Activated CD4-positive, alpha-beta T cell treated with anti-CD3 and anti-CD28 coated beads, Interleukin-2, amount 50 U/mL, for 24 hours (primary cell): Measurements from ENCODE around the gene SHC3.

Experiments used
- DNase-seq, 2 donors: peaks; one replicate each; pipeline ENCODE4 v3.0.0-alpha.2; 2020; ENCODE audit warnings: low read depth in 1 of 2, low spot score in 1 of 2

The SHC3 gene

DNA sequence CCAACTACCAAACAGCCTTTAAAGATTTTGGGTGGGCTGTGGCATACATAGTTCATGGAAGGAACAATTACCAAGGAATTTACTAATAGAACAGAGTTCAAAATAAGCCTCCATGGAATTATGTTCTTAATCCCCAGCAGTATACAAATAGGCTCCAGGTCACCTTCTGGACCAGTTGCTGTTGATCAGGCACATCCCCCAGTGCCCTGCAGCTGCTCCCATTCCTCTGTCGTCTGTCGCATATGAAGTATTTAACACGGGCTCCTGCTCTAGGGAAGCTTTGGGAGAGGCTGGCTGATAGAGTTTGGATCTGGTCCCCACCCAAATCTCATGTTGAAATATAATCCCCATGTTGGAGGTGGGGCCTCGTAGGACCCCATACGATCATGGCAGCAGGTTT lies 17.8 kb downstream of the SHC3 start:
- DNase-seq, result no peak

DNA sequence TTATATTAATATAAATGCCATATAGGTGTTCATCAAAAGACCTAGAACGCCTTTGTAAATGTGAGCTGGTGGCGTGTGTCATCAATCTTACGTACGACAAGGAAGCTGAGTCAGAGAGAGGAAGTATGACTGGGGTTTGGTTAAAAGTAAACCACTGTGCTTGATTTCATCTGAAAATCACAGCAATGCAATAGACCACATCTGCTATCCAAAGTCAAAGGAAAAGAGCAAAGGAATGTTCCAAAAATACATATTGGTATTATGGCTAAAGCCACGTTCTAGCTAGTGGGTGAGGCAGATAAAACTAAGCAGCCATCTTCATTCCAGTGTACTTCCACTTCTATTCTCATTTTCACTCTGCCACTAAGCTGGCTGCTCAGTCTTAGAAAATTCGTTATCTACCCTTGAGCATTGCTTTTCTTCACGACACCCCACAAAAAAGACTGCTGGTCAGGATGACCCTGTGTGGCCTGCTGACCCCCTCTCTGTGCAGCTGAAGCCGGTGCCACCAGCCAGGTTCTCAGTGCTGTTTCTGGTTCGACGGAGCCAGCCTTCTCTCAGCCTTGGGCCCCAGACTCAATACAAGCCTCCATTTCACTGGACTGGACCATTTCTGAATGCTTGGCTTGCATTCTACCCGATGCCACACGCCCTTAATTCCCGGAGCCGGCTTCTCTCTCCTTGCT lies 23.8 kb downstream of the SHC3 start:
- peak in 1 of 2 donors; percentile 31 for DNase-seq

DNA sequence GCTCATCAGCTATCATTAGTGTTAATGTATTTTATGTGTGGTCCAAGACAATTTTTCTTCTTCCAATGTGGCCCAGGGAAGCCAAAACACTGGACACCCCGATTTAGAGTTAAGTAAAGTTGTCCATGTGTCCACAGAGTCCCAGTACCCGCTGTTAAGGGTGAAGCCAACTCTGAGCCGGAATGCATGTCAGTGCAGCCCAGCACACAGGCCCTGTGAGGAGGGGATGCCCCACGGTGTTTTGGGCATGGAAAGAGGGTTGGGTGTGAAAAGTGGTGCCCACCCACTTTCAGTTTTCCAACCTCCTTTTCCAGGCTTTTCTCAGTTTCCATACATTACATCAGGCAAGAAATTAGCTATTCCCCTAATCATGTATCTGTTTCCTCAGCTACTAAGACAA lies 24.4 kb downstream of the SHC3 start:
- DNase-seq, result no peak

DNA sequence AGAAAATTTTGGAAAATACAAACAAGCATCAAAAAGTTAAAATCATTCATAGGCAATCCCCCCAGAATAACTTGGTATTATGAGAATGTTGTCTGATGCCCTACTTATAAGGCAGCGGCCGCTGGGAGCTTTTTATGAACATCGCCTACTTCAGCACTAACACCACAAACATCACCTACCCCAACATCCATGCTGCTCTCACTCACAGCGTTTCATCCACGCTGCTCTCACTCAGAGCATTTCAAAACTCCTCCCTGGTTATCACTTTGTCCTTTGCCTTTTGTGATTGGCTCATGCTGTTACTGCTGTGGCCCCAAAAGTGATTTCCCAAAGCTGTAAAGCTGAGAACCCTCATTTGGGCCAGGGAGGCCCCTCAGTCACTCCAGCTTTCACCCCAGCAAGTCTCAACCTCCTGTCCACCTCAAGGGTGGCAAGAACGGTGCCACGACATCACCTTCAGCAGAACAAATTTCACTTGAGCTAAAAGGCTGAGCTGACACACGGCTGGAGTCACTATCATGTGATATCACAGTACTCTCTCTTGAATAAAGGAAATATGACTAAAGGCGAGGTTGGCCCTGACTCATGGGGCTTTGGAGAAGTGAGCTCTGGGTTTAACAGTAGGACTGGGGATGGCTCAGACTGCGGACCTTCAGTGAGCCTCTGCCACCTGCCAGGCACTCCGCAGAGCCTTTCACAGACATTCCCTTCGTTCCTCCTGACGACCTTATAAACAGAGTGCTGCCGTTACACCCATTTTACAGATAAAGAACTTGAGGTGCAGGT lies 25.2 kb downstream of the SHC3 start:
- peak in 1 of 2 donors; percentile 11 for DNase-seq

DNA sequence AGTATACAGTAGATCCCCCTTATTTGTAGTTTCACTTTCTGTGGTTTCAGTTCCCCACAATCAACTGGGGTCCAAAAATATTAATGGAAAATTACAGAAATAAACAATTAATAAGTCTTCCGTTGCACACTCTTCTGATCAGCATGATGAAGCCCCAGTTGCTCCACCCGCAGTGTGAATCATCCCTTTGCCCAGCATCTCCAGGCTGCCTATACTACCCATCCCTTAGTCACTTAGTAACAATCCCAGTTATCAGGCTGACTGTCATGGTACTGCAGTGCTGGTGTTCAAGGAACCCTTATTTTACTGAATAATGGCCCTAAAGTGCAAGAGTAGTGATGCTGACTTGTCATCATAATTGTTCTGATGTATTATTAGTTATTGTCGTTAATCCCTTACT lies 28.9 kb downstream of the SHC3 start:
- no peak for DNase-seq

DNA sequence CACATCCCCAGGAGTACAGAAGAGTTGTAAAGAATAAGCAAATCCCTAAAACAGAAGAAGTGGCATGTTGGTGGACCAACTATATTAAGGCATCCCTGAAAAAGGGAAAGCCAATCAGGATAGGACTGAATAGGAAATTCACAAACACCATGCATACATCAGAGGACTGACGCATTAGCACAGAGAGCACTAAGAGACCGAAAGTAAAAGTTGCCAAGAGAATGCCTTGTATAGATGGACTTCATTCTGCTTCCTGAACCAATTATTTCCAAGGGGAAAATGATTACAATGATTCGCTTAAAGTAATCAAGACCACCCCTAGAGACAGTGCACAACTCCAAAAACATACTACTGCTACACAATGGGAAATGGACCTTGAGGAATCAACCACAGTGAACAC lies 33.5 kb downstream of the SHC3 start:
- DNase-seq, result no peak

DNA sequence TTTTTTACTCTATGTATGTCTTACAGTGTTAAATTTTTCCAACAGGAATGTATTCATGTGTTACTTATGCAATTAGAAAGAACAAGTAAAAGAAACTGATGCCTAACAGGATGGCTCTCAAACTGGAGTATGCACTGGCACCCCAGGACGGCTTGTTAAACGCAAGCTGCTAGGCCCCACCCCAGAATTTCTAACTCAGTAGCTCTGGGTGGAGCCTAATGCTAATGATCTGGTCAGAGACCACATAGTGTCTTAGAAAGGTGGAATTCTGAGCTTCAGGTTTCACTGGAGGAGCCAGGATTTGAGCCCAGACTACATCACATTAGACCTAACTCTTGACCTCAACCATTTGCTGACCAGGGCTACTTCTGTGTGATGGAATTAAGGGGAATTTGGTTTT lies 34.4 kb downstream of the SHC3 start:
- DNase-seq, result no peak

DNA sequence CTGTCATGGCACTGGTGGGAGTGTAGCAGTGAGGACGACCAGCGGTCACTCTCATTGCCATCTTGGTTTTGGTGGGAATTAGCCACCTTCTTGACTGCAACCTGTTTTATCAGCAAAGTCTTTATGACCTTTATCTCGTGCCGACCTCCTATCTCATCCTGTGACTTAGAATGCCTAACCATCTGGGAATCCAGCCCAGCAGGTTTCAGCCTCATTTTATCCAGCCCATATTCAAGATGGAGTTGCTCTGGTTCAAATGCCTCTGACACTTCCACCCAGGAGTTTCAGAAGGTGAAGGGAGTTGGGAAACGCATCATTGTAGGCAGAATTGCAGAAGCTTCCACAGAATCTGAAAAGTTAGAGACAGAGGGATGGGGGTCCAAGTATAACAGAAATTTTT lies 35.4 kb downstream of the SHC3 start:
- no peak for DNase-seq

DNA sequence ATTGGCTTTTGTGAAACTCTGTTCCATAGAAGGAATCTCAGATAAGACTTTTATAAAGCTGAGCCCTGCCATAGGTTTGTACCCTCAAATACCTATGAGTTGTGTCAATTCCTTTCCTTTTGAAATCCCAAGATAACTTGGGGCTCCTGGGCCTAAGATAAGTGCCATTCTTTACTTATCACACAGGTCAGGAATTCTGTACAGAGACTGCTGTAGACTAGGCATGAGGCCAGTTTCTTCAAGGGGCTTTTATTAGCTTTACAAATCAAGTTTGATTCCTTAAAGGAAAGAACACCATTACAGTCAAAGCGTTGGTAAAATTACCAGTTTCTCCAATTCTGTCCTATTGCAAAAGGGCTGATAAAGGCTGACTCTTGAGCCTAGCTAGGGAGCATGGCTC lies 39.2 kb downstream of the SHC3 start:
- DNase-seq, result no peak

DNA sequence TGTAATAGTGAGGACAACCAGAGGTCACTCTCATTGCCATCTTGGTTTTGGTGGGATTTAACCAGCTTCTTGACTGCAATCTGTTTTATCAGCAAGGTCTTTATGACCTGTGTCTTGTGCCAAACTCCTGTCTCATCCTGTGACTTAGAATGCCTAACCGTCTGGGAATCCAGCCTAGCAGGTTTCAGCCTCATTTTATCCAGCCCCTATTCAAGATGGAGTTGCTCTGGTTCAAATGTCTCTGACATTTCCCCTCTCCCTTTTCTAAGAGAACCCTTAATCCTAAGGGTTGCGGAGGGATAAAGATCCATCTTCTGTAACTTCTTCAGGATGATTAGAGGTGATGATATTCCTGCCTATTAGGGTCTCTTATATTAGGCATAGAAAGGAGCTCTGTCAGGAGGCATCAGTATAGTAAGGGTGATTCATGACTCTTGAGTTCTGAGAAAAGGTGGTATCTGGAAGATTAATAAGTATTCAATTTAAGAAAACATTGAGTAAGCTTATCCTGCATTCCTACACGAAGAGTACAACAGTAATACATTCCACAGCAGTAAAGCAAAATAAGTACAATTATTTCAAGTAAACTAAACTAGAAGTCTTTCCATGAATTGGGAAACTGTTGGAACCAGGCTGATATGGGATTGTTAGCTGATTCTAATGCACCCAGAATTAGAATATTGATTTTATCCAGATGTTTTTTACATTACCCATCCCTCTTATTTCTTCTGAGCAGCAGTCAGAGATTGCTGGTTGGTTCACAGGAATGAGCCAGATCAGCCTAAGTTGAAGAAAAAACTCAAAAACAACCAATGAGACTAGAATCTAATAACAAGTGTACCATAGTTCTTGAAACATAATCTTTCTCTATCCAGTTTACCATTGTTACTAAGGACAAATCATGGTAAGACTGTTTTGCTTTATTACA lies 39.9 kb downstream of the SHC3 start:
- DNase-seq, result no peak

DNA sequence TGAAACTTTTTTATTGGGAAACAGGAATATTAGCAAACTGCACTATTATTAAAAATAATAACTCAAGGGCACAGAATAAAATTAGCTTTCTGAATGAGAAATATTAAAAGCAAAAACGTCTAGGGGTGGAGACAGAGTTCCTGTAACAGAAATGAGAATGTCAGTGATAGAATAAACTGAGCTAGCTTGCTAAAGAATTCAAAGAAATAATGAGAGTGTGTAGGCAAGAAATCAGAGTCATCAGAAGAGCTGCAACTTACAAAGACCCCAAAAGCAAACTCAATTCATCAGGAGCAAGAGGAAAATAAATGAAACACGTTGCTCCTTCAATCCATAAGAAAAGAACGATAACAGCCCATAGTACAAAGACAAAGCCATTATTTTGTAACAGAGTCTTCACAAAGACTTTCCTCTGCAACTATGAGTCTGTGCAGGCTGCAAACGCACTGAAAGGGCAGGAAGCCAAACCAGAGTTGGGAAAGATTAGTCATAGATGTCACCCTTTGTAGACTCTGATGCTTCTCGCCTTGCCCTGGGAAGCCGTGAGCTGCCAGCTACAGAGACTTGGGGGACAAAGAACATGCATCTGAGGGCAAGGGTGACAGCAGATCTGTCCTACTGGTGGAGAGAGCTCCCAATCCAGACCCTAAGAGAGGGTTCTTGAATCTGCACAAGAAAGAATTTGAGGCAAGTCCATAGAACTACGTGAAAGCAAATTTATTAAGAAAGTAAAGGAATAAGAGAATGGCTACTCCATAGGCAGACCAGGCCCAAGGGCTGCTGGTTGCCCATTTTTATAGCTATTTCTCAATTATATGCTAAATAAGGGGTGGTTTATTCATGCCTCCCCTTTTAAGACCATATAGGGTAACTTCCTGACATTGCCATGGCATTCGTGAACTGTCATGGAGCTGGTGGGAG lies 40.8 kb downstream of the SHC3 start:
- peak in 1 of 2 donors; percentile 6 for DNase-seq

DNA sequence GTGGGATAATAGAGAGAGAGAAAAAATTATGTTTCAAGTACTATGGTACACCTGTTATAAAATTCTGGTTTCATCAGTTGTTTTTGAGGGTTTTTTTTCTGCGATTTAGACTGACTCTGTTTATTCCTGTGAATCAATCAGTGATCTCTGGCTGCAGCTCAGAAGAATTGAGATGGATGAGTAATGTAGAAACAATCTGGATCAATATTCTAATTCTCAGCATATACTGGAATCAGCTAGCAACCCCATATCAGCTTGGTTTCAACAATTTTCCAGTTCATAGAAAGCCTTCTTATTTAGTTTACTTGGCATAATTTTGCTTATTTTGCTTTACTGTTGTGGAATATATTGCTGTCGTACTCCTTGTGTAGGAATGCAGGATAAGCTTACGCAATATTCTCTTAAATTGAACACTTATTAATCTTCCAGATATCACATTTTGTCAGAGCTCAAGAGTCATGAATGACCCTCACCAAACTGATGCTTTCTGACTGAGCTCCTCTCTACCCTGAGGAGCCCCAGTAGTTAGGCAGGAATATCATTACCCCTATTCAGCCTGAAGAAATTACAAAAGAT lies 42.9 kb downstream of the SHC3 start:
- no peak for DNase-seq

DNA sequence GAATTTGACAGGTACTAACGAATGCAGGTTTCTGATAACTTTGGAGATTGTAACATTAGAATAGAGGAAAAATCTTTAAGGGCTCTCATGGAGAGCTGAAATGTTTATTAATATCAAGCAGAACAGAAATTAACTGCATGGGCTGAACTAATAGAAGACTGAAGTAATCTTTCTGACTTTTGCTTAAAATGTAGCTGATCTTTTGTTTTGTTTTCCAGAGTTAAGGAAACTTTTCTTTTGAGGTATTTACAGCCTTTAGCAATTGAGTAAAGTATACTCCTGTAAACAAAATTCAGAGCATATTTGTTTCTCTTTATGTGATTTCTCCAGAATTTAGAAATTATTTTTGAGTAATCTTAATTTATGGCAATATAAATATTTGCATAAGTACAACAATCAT lies 43.9 kb downstream of the SHC3 start:
- no peak for DNase-seq

DNA sequence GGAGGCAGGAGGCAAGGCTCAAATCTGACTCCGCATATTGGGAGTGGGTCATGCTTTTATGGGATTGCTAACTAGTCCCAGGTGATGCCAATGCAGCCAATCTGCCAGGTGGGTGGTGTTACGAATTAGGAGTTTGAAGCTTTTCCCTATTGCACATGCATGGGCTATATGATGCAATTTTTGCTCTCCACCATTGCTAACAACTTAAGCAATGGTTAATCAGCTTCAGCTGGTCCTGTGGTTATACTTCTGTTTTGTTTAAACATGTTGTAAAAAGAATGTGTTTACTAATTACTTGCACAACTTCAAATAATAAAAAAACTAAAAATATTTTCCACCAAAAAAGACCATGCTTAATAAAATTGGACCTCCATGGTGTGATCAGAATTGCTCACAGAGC lies 55.7 kb downstream of the SHC3 start:
- no peak for DNase-seq

DNA sequence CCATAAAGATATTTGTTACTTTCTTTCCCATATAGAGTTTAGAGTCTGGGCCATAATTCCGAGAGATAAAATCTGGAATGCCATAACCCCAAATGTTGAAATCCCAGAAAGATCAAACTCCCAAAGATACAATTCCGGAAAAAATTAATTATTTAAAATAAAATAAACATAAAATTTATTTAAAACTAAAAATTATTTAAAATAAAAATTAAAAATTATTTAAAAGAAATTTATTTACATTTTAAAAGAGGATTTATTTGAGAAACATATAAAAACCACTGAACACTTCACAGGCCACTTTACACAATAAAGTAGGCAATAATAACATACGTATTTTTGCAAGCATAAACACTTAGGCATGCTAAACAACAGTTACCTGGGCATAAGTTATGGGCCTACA lies 57.9 kb downstream of the SHC3 start:
- no peak for DNase-seq

DNA sequence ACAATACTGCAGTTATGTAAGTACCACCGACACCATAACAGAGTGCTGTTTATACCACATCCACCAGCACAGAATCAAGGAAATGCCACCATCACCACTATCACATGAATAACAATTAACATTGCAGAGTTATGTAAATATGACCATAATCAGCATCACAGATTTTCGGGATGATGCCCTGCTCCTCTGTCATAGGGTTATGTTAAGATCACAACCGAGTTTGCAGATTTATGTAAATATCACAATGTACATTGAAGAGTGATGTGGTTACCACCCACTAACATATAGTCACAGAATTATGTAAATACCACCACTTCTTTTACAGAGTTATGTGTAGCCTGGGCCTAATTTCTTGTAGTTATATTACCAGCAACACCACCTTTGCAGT lies 61.8 kb downstream of the SHC3 start:
- DNase-seq, result no peak

DNA sequence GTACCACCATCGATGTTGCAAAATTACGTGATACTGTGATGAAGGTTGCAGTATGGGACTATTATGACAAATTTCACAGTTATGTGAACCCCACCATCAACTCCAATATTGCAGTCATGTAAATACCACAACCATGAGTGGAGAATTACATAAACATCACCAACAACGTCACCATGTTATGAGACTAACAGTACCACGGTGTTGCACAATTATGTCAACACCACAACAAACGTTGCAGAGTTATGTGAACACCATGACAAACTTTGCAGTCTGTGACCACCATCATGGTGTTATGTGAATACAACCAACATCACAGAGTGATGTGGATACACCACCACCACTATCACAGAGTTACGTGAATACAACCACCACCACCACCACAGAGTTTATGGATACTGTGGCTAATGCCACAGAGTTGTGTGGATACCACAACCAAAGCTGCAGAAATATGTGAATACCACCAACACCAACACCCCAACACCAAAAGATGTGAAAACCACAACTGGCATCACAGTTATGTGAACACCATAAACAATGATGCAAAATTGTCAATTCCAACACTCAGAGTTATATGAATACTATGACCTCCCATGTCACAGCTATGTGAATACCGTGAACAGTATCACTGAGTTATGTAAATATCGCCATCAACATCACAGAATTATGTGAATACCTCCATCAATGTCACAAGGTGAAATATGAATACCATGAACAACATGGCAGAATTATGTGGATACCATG lies 62.4 kb downstream of the SHC3 start:
- no peak for DNase-seq

DNA sequence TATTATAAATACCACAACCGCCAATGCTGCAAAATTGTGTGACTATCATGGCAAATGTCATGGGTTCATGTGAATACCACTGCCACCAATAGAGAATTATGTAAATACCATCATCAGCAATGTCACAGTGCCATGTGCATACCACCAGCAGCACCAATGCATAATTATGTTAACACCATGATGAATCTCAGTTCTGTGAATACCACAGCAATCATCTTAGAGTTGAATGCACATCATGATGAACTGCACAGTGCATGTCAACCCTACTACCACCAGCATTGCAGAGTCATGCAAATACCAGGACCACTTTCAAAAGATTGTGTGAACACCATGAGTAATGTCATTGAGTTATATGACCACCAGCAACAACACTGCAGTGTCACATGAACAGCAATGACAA lies 63.2 kb downstream of the SHC3 start:
- no peak for DNase-seq

DNA sequence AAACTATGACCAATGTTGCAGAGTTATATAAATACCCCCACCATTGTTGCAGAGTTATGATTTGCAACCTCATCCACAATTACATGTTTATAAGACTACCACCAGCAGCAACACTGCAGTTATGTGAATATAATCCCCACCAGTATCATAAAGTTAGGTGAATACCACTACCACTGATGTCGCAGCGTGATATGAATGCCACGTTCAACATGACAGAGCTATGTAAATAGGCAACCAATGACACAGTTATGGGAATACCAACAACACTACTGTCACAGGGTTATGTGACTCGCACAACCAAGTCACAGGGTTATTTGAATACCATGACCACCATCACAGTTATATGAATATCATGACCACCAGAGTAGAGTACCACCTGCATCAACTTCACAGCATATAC lies 63.9 kb downstream of the SHC3 start:
- DNase-seq, result no peak

DNA sequence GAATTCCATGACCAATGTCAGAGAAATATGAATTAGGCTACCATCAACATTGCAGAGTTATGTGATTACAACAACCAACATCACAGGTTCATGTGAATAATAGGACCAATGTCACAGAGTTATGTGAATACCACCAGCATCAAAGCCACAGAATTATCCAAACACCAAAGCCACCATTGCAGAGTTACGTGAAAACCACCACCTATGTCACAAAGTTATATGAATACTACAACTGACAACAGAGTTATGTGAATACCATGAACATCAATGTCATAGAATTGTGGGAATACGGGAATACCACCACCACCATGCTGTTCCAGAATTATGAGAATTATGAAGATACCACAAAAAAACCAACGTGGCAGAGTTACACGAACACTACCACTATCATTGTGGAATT lies 64.8 kb downstream of the SHC3 start:
- DNase-seq, result no peak
